Kidney epithelial cell (primary cell): ENCODE results near the gene MACROD2. TPM values are rescaled to one million over a fixed set of nuclear protein-coding genes. Genes with fewer than 3 reads are reported as not detected.

Experiments
- DNase-seq: peaks from one replicate; pipeline ENCODE4 v3.0.0-alpha.2; 2010; ENCODE audit warnings: low read depth
- H3K27me3 ChIP-seq: 2 replicates; pipeline ENCODE4 v1.6.0; 2011; ENCODE audit warnings: low read length; ENCODE audit not compliant: control insufficient read depth, insufficient read depth
- H3K36me3 ChIP-seq: 2 replicates; pipeline ENCODE4 v1.5.1; 2011; ENCODE audit warnings: low read length; ENCODE audit not compliant: control insufficient read depth, insufficient read depth
- H3K4me3 ChIP-seq: 2 replicates; pipeline ENCODE4 v1.5.1; 2011; ENCODE audit warnings: low read depth, mild to moderate bottlenecking, control low read depth, low read length
- total RNA-seq: library from RNA; depleted of rRNA; stranded (reverse); fragments of >200 nt; gene quantifications from 2 replicates; pipeline ENCODE4 v1.2.3, GENCODE V29; 2015
- TF ChIP-seq, protein P1 (sequence below): IDR thresholded peaks from 2 replicates; pipeline ENCODE4 v1.5.1; 2011; ENCODE audit warnings: mild to moderate bottlenecking, moderate library complexity, low read length, control low read depth, inconsistent platforms; ENCODE audit not compliant: insufficient read depth, poor library complexity, severe bottlenecking

The MACROD2 gene
- total RNA-seq, 1 donor from 2014 or later = 0.79 TPM

DNA sequence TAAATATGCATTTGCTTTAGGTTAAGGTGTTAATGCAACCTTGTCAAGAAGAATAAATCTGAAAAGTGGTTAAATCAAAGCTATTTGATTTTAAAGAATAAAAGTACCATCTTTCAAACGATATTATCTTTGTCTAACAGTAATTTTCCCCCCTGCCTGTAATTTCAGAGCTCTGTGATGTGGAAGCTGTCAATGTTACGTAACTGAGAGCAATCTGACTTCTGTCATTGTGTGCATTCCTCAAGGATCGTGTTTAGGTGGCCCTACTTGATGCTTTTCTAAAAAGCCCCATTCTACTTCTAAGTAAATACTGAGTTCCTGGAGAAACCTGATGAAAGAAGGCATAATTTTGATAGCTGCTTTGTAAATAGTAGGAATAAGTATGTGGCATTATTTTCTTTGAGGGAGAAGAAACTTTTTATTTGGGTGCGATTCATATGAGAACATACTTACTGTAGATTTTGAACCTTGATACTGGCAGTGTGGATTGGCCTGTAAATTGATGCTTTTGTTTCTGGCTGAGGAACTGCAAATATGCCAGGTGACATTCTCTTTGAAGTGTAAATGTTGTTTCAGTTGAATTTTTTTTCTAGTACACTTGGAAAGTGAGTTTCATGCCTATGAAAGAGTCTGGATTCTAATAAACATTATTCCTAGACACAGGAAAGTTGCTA is 871.7 kb downstream of the MACROD2 start:
- no peaks in the 10 kb centered on the region for H3K36me3 ChIP-seq
- DNase-seq = no peak
- H3K4me3 ChIP-seq = no peak overlapping the region
- TF ChIP-seq, protein P1, sequence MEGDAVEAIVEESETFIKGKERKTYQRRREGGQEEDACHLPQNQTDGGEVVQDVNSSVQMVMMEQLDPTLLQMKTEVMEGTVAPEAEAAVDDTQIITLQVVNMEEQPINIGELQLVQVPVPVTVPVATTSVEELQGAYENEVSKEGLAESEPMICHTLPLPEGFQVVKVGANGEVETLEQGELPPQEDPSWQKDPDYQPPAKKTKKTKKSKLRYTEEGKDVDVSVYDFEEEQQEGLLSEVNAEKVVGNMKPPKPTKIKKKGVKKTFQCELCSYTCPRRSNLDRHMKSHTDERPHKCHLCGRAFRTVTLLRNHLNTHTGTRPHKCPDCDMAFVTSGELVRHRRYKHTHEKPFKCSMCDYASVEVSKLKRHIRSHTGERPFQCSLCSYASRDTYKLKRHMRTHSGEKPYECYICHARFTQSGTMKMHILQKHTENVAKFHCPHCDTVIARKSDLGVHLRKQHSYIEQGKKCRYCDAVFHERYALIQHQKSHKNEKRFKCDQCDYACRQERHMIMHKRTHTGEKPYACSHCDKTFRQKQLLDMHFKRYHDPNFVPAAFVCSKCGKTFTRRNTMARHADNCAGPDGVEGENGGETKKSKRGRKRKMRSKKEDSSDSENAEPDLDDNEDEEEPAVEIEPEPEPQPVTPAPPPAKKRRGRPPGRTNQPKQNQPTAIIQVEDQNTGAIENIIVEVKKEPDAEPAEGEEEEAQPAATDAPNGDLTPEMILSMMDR = no peak
- H3K27me3 ChIP-seq = no peaks in the 10 kb centered on the region

DNA sequence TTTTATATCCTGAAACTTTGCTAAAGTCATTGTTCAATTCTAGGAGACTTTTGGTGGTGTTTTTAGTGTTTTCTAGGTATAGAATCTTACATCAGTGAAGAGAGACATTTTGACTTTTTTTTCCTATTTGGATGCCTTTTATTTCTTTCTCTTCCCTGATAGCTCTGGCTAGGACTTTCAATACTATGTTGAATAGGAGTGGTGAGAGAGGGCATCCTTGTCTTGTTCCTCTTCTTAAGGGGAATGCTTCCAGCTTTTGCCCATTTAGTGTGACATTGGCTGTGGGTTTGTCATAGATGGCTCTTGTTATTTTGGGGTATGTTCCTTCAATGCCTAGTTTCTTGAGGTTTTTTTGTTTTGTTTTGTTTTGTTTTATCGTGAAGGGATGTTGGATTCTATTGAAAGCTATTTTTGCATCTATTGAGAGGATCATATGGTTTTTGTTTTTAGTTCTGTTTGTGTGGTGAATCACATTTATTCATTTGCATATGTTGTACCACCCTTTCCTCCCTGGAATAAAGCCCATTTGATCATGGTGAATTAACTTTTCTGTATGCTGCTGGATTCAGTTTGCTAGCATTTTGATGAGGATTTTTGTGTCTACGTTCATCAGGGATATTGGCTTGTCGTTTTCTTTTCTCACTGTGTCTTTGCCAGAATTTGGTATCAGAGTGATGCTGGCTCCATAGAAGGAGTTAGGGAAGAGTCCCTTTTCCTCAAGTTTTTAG is 882.1 kb downstream of the MACROD2 start:
- TF ChIP-seq, protein P1 = no peak
- DNase-seq = no peak
- no peaks in the 10 kb centered on the region for H3K36me3 ChIP-seq
- H3K4me3 ChIP-seq = no peak overlapping the region
- H3K27me3 ChIP-seq = no peaks in the 10 kb centered on the region

DNA sequence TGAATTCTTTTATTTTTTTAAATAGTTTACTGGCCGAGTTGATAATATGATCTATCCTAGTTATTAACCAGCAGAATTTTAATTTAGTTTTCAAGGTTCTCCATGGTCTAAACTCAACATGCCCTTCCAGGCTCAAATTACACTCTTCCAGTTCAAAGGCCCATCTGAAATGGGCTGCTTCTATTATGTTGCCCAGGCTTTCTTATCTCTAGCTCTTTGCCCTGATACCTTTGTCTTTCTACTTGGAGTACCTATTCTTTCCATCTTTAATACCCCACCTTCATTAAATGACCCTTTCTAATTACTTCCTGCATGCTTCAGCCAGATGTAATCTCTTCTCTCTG is 883.3 kb downstream of the MACROD2 start:
- H3K4me3 ChIP-seq = no peak overlapping the region
- H3K27me3 ChIP-seq = no peaks in the 10 kb centered on the region
- TF ChIP-seq, protein P1 = no peak
- DNase-seq = no peak
- H3K36me3 ChIP-seq = no peaks in the 10 kb centered on the region

DNA sequence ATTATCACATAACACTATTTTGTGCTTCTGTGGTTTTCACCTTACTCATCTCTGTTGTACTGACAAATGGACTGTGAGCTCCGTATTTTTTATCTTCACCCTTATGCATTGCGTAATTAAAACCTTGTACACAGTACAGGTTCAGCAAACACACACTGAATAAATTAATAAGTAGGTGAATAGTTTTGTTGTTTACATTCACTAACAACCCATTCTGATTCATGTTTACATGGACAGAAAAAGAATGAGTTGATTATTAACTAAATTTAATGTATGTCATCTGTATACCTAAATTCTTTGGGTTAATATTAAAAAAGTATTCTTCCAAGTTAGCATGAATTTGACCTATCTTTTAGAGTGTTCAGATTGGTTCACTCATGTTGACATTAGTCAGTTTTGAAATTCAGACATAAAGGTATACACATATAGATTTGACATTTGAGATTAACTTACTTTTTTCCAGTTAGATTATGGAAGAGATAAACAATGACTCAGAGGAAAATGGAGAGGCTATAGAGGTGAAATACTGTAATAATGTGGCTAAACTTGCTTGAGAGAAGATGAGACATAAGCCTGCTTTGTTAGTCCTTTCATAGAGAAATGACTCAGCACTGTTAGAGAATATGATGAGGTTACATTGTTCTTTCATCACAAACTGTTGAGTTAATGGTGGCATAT is 883.8 kb downstream of the MACROD2 start:
- TF ChIP-seq, protein P1 = no peak
- Histone ChIP-seq H3K4me3 (no peak overlapping the region), H3K36me3 (no peaks in the 10 kb centered on the region), H3K27me3 (no peaks in the 10 kb centered on the region)
- peak; percentile 71 for DNase-seq

DNA sequence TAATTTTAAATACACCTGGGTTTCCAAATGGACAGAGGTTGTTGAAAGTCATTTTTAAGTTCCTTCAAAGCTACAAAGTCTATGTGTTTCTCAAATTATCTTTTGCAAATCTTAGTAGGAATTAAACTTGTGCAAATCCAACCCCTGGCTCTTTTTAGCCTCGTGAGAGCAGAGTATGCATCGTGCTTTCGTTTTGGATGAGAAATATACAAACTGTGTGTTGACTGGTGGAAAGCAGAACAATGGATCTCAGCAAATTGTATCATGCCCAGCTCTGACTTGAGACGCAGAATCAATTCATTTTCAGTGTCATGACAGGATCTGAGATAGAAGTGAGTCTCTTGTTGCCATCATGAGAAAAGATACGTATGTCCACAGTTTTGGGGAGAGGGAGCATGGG is 884.5 kb downstream of the MACROD2 start:
- DNase-seq = no peak
- Histone ChIP-seq H3K36me3 (no peaks in the 10 kb centered on the region), H3K27me3 (no peaks in the 10 kb centered on the region), H3K4me3 (no peak overlapping the region)
- TF ChIP-seq, protein P1 = no peak
